HepG2 (cell line): ENCODE results near the gene WNT10A. TPM values are rescaled to one million over a fixed set of nuclear protein-coding genes. Genes with fewer than 3 reads are reported as not detected.

Experiments
- HNRNPK ChIP-seq: fragments of 200-400 bp; formaldehyde crosslinking; IDR thresholded peaks from 2 replicates; pipeline ENCODE4 v1.6.1; 2018; ENCODE audit warnings: low read length, low read depth, moderate library complexity, mild to moderate bottlenecking; ENCODE audit not compliant: poor library complexity, severe bottlenecking
- NCOA2 ChIP-seq: sonication (generic); formaldehyde crosslinking; IDR thresholded peaks from 2 replicates; pipeline ENCODE4 v1.8.0; 2022; ENCODE audit warnings: inconsistent platforms
- TEAD2 ChIP-seq: sonication (generic); formaldehyde crosslinking; IDR thresholded peaks from 2 replicates; pipeline ENCODE4 v1.9.0; 2021; ENCODE audit warnings: missing genetic modification reagents
- WIZ ChIP-seq: sonication (generic); formaldehyde crosslinking; IDR thresholded peaks from 2 replicates; pipeline ENCODE4 v1.5.1; 2020; ENCODE audit warnings: mild to moderate bottlenecking, missing genetic modification reagents
- ZBTB7B ChIP-seq: sonication (generic); formaldehyde crosslinking; IDR thresholded peaks from 2 replicates; pipeline ENCODE4 v1.4.0; 2020; ENCODE audit warnings: missing genetic modification reagents
- ZMAT3 ChIP-seq: sonication (generic); formaldehyde crosslinking; conservative IDR thresholded peaks from 2 replicates; pipeline ENCODE4 v1.7.0; 2021; ENCODE audit warnings: missing genetic modification reagents
- ZMYM2 ChIP-seq: sonication (generic); formaldehyde crosslinking; IDR thresholded peaks from 2 replicates; pipeline ENCODE4 v1.8.0; 2022; ENCODE audit warnings: mild to moderate bottlenecking, missing genetic modification reagents
- polyA plus RNA-seq, 8 experiments: library from polyadenylated mRNA; depleted of rRNA in 3 of 8; stranded (reverse) in 7 of 8; unstranded in 1 of 8; fragments of >200 nt; fragmentation: Illumina TruSeq in 4 of 8; extraction: Trizol in 4 of 8; gene quantifications; 2 replicates each; pipeline versions ENCODE4 v1.2.1 to v1.2.3, GENCODE V29; 2011 to 2016; ENCODE audit warnings: low read depth in 4 of 8, missing spikeins in 1 of 8, mixed read lengths in 1 of 8; ENCODE audit not compliant: insufficient read depth in 1 of 8
- total RNA-seq, 5 experiments: library from RNA; depleted of rRNA; stranded (reverse); fragments of >200 nt; fragmentation: Illumina TruSeq; extraction: Trizol; gene quantifications; 2 replicates each; pipeline ENCODE4 v1.2.3, GENCODE V29; 2016; ENCODE audit warnings: low read depth in 1 of 5
- TF ChIP-seq, protein P1 (sequence below): IDR thresholded peaks from 2 replicates; pipeline ENCODE4 v1.6.1; 2016; ENCODE audit warnings: low read depth, missing genetic modification reagents, missing compliant biosample characterization
- TF ChIP-seq, protein P2 (sequence below): IDR thresholded peaks from 2 replicates; pipeline ENCODE4 v1.6.1; 2016; ENCODE audit warnings: control low read depth
- TF ChIP-seq, protein P3 (sequence below): sonication (generic); formaldehyde crosslinking; IDR thresholded peaks from 2 replicates; pipeline ENCODE4 v1.8.1; 2023; ENCODE audit warnings: mild to moderate bottlenecking, missing genetic modification reagents
- TF ChIP-seq, protein P4 (sequence below), 2 experiments: sonication (generic) in 1 of 2; formaldehyde crosslinking in 1 of 2; IDR thresholded peaks; 2 replicates each; pipeline versions ENCODE4 v1.5.1 to v1.6.1; 2011 to 2020; ENCODE audit warnings: borderline replicate concordance in 1 of 2, low read depth in 1 of 2, low read length in 1 of 2, mild to moderate bottlenecking in 1 of 2, missing genetic modification reagents in 1 of 2, moderate library complexity in 1 of 2

The WNT10A gene
- total and polyA plus RNA-seq, 2 of the 13 experiments (the other 11 are each of a cell fraction or from before 2014, with no cell fraction given): 0.03 TPM; not detected in 1

DNA sequence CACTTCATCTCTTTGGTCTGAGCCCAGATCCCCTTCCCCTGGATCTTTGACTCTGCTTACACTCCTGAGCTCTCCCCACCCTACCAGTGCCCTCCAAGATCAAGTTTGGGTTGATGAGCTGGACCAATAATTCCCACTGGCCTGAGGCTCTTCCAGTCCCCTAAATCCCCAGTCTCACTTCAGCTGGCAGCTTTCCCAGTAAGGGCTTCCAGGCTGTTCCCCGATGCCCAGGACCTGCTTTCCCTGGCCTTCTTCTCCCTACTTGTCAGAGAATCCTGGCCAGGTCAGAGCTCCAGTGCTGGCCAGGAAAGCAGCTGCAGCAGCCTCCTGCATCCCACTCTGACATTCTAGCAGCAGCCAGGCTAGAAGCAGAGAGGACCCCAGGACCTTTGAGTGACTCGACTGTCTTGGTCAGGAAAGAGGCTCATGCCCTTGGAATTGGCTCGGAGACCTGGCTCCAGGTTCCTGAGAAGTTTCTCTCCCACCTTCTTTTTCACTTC is 17.6 kb upstream of the WNT10A start (continued):
- TF ChIP-seq, protein P1, sequence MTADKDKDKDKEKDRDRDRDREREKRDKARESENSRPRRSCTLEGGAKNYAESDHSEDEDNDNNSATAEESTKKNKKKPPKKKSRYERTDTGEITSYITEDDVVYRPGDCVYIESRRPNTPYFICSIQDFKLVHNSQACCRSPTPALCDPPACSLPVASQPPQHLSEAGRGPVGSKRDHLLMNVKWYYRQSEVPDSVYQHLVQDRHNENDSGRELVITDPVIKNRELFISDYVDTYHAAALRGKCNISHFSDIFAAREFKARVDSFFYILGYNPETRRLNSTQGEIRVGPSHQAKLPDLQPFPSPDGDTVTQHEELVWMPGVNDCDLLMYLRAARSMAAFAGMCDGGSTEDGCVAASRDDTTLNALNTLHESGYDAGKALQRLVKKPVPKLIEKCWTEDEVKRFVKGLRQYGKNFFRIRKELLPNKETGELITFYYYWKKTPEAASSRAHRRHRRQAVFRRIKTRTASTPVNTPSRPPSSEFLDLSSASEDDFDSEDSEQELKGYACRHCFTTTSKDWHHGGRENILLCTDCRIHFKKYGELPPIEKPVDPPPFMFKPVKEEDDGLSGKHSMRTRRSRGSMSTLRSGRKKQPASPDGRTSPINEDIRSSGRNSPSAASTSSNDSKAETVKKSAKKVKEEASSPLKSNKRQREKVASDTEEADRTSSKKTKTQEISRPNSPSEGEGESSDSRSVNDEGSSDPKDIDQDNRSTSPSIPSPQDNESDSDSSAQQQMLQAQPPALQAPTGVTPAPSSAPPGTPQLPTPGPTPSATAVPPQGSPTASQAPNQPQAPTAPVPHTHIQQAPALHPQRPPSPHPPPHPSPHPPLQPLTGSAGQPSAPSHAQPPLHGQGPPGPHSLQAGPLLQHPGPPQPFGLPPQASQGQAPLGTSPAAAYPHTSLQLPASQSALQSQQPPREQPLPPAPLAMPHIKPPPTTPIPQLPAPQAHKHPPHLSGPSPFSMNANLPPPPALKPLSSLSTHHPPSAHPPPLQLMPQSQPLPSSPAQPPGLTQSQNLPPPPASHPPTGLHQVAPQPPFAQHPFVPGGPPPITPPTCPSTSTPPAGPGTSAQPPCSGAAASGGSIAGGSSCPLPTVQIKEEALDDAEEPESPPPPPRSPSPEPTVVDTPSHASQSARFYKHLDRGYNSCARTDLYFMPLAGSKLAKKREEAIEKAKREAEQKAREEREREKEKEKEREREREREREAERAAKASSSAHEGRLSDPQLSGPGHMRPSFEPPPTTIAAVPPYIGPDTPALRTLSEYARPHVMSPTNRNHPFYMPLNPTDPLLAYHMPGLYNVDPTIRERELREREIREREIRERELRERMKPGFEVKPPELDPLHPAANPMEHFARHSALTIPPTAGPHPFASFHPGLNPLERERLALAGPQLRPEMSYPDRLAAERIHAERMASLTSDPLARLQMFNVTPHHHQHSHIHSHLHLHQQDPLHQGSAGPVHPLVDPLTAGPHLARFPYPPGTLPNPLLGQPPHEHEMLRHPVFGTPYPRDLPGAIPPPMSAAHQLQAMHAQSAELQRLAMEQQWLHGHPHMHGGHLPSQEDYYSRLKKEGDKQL (CRISPR knock-in tag): no peak
- TF ChIP-seq WIZ: no peak
- TF ChIP-seq, protein P2, sequence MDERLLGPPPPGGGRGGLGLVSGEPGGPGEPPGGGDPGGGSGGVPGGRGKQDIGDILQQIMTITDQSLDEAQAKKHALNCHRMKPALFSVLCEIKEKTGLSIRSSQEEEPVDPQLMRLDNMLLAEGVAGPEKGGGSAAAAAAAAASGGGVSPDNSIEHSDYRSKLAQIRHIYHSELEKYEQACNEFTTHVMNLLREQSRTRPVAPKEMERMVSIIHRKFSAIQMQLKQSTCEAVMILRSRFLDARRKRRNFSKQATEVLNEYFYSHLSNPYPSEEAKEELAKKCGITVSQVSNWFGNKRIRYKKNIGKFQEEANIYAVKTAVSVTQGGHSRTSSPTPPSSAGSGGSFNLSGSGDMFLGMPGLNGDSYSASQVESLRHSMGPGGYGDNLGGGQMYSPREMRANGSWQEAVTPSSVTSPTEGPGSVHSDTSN (CRISPR knock-in tag): no peak
- no peak for TF ChIP-seq ZMAT3
- TF ChIP-seq HNRNPK: no peak
- TF ChIP-seq TEAD2: no peak
- no peak for TF ChIP-seq ZMYM2 (CRISPR knock-in tag)
- TF ChIP-seq, protein P3, sequence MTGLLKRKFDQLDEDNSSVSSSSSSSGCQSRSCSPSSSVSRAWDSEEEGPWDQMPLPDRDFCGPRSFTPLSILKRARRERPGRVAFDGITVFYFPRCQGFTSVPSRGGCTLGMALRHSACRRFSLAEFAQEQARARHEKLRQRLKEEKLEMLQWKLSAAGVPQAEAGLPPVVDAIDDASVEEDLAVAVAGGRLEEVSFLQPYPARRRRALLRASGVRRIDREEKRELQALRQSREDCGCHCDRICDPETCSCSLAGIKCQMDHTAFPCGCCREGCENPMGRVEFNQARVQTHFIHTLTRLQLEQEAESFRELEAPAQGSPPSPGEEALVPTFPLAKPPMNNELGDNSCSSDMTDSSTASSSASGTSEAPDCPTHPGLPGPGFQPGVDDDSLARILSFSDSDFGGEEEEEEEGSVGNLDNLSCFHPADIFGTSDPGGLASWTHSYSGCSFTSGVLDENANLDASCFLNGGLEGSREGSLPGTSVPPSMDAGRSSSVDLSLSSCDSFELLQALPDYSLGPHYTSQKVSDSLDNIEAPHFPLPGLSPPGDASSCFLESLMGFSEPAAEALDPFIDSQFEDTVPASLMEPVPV: no peak
- TF ChIP-seq ZBTB7B (CRISPR knock-in tag): no peak
- no peak for TF ChIP-seq NCOA2
- TF ChIP-seq, protein P4, sequence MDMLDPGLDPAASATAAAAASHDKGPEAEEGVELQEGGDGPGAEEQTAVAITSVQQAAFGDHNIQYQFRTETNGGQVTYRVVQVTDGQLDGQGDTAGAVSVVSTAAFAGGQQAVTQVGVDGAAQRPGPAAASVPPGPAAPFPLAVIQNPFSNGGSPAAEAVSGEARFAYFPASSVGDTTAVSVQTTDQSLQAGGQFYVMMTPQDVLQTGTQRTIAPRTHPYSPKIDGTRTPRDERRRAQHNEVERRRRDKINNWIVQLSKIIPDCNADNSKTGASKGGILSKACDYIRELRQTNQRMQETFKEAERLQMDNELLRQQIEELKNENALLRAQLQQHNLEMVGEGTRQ (IDR thresholded peaks at IDR 0.05; ENCODE audit: low read depth, low read length): no peak
- TF ChIP-seq, protein P4 (CRISPR knock-in tag; IDR thresholded peaks at IDR 0.05; ENCODE audit: borderline replicate concordance): no peak
